ENCODE data around the gene E2F2.
A peak's percentile ranks its signal among the peaks of the same experiment; 100 is the strongest.

Gene E2F2

GRCh38 chr1:23530747-23531561, at the start of gene E2F2:
Gene E2F2, minus strand, starts transcription at chr1:23531233. Its CDS starts 440 bp downstream, at chr1:23530793.
- DNase-seq = peak; percentile 74

GRCh38 chr1:23578997-23579363, 47.9 kb upstream of the E2F2 start:
- no peak for DNase-seq

- no peak for DNase-seq
Measured at GRCh38 chr1:23578311-23578996, 47.4 kb upstream of the E2F2 start.

GRCh38 chr1:23577056-23578004, 46.3 kb upstream of the E2F2 start:
- DNase-seq = no peak

- no peak for DNase-seq
Measured at GRCh38 chr1:23576338-23577055, 45.5 kb upstream of the E2F2 start.

- DNase-seq = no peak
Measured at GRCh38 chr1:23575226-23575810, 44.3 kb upstream of the E2F2 start.

- no peak for DNase-seq
Measured at GRCh38 chr1:23574265-23574754, 43.3 kb upstream of the E2F2 start.

GRCh38 chr1:23573574-23574182, 42.6 kb upstream of the E2F2 start:
- DNase-seq = no peak

- no peak for DNase-seq
Measured at GRCh38 chr1:23571465-23571864, 40.4 kb upstream of the E2F2 start.

- no peak for DNase-seq
Measured at GRCh38 chr1:23570001-23570691, 39.1 kb upstream of the E2F2 start.

- no peak for DNase-seq
Measured at GRCh38 chr1:23568608-23569383, 37.8 kb upstream of the E2F2 start.

- no peak for DNase-seq
Measured at GRCh38 chr1:23567996-23568607, 37.1 kb upstream of the E2F2 start.

GRCh38 chr1:23567629-23567995, 36.6 kb upstream of the E2F2 start:
- no peak for DNase-seq

- no peak for DNase-seq
Measured at GRCh38 chr1:23566304-23566703, 35.3 kb upstream of the E2F2 start.

- no peak for DNase-seq
Measured at GRCh38 chr1:23565776-23566175, 34.7 kb upstream of the E2F2 start.

- no peak for DNase-seq
Measured at GRCh38 chr1:23564529-23565122, 33.6 kb upstream of the E2F2 start.

GRCh38 chr1:23563755-23564374, 32.8 kb upstream of the E2F2 start:
- DNase-seq = no peak

- DNase-seq = no peak
Measured at GRCh38 chr1:23563003-23563402, 32.0 kb upstream of the E2F2 start.
